Activated CD4-positive, alpha-beta T cell treated with anti-CD3 and anti-CD28 coated beads, Interleukin-2, Interleukin-4, amounts not matched to agents 100 ng/mL and 50 ng/mL, durations not matched to agents 16 hours and 8 hours (primary cell): ENCODE results near the gene USP10.
"Not testable (repeated sequence)": the region's sequence is repeated elsewhere in the genome, so short reads cannot be mapped to it uniquely, and the experiment has no call there.

Source experiments
- DNase-seq: peaks from one replicate; pipeline ENCODE4 v3.0.0-alpha.2; 2020; ENCODE audit warnings: low spot score

USP10 gene

DNA sequence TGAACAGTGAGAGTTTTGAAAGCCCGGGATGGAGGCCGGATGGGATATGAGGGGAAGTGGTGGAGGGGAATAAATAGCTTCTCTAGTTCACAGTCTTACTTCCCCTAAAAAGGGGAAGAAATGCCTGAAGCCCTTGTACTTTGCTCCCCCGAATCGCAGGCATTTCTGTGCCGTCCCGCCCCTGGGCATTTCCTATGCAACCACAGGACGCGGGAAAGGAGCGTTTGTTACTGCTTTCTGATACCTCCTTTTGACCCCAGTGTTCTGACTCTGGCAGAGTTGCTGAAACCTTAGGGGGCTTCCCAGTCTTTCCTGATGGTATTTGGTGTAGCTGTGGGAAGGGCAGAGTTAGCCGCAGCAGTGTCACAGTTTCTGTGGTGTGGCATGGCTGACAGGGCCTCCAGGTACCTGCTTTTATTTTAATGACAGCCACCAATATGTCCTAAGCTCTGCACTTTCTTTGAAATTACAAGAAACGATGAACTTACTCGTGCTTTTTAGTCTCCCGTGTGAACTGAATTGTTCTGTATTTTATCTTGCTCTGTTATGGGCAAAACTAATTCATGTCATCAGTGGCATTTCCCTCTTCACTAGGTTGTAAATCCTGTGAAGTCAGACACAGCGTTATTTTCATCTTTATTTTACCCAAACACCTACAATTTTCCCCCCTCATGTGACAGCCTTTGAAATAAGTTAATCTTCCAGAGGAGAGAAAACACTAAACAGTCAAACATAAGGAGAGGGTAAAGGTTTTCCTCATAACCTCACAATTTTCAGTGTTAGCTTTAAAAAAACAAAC, 27.1 kb downstream of the USP10 start:
- no peak for DNase-seq

DNA sequence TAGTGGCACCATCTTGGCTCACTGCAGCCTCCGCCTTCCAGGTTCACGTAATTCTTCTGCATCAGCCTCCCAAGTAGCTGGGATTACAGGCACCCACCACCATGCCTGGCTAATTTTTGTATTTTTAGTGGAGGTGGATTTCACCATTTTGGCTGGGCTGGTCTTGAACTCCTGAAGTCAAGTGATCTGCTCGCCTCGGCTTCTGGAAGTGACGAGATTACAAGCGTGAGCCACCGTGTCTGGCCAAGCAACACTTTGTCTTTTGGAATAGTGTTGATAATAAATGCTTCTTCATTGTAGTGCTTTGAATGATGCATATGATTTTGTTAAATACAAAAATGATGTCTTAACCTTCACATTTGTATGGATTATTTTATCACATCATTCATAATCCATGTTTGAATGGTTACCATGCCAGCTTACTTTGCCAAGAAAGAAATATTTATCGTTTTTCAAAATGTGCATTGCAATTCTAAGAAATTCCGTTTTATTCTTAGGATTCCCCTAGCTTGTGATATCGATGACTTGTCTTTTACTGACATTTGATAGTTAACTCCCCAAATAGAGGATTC, 29.1 kb downstream of the USP10 start:
- DNase-seq = no peak

DNA sequence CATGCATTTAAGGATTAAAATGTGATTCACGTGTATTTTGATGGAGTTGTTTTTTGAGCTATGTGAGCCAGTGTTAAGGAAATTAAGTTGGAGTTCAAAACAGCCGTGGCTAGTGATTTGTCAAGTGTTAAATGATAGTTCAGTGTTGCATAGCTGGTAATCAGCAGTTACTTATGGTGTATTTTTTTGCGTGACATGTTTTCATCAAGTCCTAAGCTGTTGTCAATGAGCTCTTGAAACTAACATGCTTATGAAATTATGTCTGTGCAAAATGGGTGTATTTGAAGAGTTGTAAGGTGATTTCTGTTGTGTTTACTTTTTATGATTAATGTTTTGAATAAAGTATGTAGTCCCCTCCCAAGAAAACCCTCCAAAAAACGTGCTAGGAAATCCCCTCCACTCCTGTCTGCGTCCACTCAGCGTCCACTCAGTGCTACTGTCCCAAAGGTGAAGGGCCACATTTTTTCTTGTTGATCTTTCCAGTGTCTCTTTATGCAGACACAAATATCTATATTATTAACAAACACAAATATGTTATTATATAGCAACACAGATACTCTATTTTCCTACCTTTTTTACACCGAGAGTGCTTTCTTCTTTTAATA, 30.0 kb downstream of the USP10 start:
- no peak for DNase-seq

DNA sequence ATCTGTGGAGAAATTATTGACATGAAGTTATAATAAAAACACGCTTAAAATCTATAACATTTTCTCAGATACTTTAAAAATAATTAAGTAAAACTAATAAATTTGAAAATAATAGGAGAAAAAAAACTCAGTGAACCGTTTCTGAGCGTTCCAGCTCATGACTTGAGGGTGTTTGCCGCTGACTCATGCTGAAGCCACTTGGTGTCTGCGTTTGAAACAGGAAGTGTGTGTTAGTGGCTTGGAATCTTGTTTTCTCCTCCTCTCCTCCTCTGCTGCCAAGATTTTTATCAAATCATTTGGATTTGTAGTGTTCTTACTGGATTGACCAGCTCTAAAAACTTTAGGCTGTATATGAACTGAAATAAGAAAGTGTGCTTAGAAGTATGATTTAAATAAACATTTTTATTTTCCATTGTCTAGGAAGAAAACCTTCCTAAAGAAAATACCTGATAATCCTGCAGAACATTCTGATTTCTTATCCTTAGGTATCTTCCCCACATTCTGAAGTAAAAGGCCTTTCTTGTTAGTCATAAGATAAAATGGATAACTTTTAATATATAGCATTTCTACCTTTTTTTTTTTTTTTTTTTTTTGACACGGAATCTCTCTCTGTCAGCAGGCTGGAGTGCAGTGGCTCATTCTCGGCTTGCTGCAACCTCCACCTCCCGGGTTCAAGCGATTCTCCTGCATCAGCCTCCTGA, 30.8 kb downstream of the USP10 start:
- DNase-seq = peak; percentile 55

DNA sequence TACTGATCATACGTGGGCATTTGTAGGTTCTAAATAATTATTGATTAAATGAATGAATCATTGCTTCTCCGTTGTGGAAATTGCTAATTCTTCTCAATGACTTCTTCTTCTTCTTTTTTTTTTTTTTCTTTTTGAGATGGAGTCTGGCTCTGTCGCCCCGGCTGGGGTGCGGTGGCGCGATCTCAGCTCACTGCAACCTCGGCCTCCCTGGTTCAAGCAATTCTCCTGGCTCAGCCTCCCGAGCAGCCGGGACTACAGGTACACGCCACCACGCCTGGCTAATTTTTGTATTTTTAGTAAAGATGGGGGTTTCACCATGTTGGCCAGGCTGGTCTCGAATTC, 32.5 kb downstream of the USP10 start:
- DNase-seq = not testable (repeated sequence)

DNA sequence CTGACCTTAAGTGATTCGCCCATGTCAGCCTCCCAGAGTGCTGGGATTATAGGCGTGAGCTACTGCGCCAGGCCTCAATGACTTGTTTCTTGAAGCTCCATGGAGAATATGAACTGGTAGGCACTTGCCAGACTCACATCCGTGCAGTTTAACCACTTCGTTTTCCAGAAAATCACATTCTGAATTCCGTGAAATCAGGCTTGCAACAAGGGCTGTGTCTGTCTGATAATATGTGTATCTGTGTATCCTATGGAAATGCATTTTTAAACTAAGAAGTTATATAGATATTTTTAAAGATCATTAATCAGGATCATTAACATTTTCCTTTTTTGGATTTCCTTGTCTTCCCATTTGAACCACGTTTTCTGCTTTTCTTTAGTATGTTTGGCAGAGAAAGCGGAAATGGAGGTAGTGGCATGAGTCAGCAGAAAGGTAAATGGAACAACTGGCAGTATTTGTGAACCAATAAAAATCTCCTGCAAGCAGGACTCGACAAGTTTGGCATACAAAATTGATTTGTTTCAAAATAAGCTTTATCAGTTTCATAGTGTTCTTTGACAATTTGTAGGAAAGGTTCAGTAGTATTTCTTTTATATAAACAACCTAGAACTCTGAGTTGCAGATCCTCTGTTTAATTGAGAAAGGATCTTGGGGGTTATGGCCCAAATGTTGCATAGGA, 33.0 kb downstream of the USP10 start:
- no peak for DNase-seq

DNA sequence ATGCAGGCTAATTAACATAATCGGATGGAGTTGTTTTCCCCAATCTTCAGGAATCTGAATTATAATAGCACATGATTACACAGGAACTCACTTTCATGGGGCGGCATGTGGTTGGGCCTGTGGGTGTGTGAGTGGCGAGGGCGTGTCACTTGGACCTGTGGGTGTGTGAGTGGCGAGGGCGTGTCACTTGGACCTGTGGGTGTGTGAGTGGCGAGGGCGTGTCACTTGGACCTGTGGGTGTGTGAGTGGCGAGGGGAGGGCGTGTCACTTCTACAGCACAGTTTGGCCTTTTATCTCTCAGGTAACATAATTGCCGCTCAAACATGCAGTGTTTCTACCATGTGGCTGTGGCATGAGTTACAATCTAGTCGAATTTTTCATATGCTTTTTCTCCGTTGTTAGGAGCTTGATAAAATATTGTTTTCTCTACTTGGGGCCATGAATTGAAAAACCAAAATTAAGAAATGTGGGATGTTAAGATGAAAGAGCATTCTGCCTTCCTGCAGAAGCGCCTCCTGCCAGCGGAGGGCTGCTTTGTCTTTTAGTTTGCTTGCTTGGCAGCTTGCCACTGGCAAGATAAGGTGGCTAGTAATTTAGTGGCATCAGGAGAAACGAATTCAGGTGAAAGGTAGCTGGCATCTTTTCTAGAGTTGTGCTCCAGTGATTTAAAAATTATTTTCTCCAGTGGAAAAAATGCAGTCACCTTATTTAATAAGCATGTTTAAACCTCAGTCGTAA, 36.2 kb downstream of the USP10 start:
- DNase-seq = no peak

DNA sequence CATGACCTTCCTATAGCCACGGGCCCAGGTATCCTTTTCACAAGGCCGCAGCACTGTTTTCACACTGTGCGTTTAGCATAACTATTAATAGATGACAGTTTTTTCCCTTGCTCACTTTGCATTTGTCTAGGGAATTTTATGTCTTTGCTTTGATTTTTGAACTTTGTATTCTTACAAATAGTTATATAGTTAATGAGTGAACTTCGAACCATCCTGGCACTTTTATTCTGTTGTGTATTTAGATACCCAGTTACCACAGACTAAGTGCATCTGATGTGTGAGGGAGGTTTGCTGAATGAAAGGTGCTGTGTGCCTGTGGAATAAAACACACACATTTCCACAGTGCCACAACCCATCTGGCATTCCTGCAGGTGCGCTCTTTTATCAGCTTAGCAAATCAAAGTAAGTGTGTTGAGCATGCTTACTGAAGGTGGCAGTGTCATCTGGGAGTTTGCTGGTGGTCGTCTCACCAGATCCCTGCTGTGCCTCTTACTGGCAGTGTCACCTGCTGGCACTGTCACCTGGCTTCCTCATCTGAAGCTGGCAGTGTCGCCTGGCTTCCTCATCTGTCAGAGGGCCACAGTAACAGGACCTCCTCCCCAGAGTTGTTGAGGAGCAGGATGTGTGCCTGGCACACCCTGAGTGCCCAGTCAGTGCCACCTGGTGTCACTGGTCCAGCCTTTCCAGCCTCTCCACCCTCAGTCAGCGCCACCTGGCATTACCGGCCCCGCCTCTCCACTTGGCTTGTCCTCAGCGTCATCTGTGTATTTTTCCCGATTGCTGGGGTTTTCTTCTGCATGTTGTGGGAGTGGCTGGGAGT, 37.6 kb downstream of the USP10 start:
- DNase-seq = no peak

DNA sequence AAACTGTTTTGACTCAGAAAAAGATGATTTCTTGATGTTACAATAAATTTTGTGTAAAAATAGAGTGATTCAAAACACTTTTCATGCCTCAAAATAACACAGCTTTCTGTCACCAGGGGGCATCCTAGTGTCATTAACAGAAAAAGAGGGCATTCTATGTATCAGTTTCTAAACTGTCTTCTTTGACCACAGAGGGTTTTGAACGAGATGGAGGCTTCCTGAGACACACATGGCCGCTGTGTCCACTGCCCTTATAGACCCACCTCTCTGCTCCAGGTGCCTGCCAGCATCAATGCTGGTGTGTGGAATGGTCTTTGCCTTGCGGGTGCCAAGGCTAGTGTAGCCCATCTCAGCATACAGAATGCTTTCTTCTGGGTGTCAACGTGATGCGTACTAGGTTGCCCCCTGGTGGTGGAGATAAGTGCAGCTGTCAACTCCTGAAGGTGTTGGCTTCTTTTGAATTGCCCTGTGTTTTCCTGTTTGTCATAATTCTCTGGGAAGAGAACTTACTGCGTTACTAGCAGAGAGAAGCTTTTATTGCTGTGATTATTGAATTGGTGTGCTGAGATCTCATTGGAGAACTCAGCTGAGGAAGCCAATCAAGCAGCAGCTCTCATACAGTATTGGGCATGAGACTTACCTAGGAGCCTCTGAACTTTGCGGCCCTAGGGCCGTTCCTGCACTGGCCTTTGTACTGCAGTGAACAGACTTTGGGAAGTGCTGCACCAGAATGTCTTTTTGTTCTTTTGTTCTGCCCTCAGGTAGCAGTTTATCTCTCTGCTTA, 38.6 kb downstream of the USP10 start:
- DNase-seq = peak; percentile 82

DNA sequence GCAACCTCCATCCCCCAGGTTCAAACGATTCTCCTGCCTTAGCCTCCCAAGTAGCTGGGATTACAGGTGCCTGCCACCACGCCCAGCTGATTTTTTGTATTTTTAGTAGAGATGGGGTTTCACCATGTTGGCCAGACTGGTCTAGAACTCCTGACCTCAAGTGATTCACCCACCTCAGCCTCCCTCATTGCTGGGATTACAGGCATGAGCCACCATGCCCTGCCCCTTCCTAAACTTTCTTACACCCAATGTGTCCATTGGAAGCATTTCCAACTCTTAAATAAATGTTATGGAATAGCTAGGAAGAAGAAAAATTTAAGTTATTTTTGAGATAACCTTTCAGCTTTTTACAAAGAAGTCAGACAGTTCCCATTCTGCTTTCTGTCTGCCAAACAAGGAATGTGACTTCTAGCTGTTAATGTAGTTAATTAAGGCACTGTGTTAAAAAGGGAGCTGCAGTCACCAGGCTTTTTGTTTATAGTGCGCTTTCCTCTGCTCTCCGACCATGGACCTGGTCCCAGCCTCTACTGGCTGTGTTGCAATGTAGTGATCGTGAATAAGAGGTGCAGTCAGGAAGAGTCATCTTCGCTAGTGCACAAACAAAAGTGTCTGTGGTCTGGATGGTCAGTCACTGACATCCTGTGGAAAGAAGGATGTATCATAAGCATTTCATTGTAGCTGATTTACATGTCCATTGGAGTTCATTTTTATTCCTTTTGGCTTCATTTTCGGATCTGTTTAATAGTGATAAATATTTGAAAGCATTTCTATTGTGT, 39.7 kb downstream of the USP10 start:
- peak; percentile 19 for DNase-seq

DNA sequence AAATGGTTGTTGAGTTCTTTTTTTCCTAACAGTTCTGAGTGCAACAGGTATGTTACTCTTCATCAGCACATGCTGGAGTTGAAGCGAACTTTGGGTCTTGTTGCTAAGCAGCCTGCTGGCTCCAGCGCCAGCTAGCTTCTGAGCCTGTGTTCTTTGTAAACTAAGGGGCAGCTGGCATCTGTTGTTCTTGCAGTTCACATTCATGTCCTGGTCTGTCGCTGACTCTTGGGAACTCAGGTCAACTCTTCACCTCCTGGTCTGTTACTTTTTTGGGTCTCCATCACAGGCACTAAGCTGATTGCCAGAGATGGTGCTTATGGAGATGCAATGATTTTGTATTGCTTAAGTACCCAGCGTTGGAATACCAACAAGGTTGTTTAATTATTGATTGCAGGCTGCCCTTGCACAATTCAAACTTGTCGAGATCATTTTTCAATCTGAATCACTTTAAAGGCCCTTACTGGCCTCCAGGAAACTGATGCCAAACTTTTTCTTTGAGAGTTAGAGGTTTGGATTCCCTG, 40.9 kb downstream of the USP10 start:
- no peak for DNase-seq

DNA sequence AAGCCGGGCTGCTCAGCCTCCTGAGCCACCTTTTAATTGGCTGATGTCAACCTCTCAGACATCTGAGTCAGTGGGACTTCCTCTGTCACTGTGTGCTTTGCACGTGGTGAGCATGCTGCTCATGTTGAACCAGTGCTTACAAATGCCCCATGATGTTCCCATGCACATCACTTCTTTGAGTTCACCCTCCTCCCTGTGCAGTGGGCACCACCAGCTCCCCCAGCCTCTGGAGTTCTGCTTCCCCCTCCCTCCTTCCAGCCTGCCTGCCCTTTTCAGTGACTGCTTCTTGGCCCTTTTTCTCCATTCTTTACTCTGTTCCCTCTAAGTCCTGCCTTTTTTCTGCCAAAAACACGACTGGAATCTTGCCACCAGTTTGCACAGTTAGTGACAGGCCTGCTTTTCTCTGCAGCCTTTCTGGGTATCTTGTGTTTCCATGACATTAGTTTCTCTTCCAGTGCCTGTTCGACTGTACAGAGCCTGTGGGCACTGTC, 41.6 kb downstream of the USP10 start:
- DNase-seq = peak; percentile 44

DNA sequence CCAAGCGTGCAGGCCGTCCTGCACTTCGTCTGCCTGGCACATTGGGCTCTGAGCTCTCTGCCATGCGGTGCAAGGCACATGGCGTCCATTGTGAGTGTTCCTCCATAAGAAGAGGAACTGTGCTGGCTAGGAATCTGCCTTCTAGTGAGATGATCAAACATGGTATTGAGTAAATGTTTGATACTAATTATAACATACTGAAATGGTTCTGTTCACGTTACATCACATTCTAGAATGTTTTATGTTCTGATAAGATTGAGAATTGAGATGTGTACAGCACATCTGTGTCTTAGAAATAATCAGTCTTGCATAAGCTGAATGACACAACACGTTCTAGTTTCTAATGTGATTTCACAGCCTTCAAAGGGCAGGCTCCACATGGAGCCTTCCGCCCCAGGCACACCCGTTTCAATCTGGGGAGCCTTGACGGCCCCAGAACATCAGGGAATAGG, 42.9 kb downstream of the USP10 start:
- no peak for DNase-seq

DNA sequence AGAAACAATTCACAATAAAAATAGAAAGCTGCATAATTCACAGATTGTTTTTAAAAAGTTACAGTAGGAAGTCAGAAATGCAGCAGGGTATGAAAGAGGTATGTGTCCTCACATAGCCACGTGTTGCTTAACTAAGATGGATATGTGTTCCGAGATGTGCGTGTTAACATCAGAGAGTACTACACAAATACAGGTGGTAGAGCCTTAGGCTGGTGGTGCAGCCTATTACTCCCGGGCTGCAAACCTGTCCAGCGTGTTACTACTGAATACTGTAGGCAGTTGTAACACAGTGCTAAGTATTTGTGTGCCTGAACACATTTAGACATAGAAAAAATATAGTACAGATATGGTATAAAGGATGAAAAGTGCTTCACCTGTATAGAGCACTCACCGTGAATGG, 46.4 kb downstream of the USP10 start:
- no peak for DNase-seq

DNA sequence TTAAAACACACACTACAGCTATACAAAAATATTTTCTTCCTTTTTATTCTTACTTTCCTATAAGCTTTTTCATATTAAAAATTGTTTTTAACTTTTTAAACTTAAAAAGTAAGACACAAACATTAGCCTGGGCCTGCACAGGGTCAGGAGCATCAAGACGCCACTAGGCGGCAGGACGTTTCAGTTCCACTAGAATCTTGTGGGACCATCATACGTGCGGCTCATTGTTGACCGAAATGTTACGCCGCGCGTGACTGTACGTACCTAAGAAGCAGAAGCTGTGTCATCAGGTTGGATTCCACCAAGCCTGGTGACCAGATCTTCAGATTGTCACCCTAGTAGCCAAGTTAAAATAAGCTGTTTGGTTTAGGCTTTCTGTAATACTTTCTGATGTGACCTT, 47.1 kb downstream of the USP10 start:
- DNase-seq = no peak

DNA sequence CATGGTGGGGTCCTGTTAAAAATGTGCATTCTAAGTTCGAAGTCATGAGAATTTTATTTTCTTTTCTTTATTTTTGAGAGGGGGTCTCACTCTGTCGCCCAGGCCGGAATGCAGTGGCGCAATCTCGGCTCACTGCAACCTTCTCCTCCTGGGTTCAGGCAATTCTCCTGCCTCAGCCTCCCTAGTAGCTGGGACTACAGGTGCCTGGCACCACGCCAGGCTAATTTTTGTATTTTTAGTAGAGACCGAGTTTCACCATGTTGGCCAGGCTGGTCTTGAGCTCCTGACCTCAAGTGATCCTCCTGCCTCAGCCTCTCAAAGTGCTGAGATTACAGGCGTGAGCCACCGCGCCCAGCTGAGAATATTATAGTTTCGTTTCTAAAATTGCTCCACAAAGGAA, 48.4 kb downstream of the USP10 start:
- DNase-seq = not testable (repeated sequence)

DNA sequence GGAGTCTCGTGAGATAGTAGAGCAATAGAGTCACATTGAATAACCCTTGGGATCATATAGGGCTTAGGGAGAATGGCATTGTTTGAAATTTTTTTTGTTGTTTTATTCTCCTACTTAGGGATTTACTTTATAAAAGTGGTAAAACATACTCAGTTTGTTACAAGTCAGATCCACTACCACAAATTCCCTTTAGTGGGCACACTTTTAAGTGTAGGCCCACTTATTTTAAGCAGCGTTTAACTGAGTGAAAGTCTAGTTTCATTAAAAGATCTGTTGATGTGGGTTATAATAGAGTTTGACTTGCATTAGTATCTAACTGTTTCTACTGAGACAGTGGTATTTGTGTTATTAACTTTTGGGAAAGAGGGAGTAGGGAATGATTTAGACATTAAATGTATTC, 49.3 kb downstream of the USP10 start:
- DNase-seq = no peak

DNA sequence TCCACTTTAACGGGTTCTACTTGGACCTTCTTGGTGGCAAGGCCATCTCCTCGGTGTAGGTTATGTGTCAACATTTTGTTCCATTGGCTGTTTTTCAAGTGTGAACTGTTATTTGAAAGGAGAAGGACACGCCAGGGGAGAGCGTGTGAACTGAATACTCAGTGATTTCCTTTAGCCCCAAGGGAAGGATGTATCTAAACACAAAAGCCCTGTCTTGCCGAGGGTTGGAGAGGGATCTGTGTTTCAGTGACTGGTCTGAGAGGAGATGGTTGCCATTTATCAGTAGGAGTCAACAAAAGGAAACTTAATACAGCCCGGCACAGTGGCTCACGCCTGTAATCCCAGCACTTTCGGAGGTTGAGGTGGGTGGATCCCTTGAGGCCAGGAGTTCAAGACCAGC, 50.0 kb downstream of the USP10 start:
- no peak for DNase-seq

DNA sequence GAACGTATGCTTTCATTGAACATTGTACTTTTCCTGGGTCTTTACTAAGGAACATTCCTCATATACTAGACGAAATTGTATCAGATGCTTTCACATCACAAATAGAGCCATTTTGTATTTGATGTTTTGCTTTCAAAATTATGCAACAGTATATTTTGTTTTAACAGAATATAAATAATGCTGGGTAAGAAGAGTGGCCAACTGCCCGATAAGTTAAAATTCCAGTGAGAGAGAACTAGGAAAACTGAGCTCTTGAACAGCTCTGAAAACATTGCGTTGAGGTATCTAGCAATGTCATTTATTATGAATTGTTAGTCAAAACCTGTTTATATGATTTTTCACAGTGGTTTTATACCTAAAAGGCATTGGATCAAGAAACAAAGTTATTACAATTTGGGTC, 50.8 kb downstream of the USP10 start:
- DNase-seq = no peak
